Cardiac muscle cell (in vitro differentiated cells and primary cell): ENCODE data around the gene AUP1. TPM values are rescaled to one million over a fixed set of nuclear protein-coding genes. Genes with fewer than 3 reads are reported as not detected.

ENCODE experiments used
- DNase-seq, 2 donors: peaks; one replicate each; pipeline versions ENCODE4 v3.0.0 to v3.0.0-alpha.2; 2010 to 2017; ENCODE audit warnings: low read depth in 1 of 2, low spot score in 1 of 2
- H3K27ac ChIP-seq: fragments of 200-600 bp; sonication (generic); 2 replicates; pipeline ENCODE4 v1.5.1; 2016
- H3K27me3 ChIP-seq: fragments of 200-600 bp; sonication (generic); 2 replicates; pipeline ENCODE4 v1.6.0; 2016; ENCODE audit warnings: control low read depth
- H3K36me3 ChIP-seq: fragments of 200-600 bp; sonication (generic); 2 replicates; pipeline ENCODE4 v1.5.1; 2016; ENCODE audit warnings: control low read depth
- H3K4me1 ChIP-seq: fragments of 200-600 bp; sonication (generic); 2 replicates; pipeline ENCODE4 v1.8.1; 2017; ENCODE audit warnings: low read depth, mild to moderate bottlenecking, mixed run types
- H3K4me3 ChIP-seq: fragments of 200-600 bp; sonication (generic); 2 replicates; pipeline ENCODE4 v1.5.1; 2016; ENCODE audit warnings: mild to moderate bottlenecking
- H3K9me3 ChIP-seq: fragments of 200-600 bp; sonication (generic); 2 replicates; pipeline ENCODE4 v1.5.1; 2017; ENCODE audit warnings: low read depth, mild to moderate bottlenecking, control low read depth
- polyA plus RNA-seq: library from polyadenylated mRNA; unstranded; fragments of >200 nt; fragmentation: Nextera tagmentation; extraction: Ambion mirVana; gene quantifications from 2 replicates; pipeline ENCODE4 v1.2.1, GENCODE V29; 2016
- total RNA-seq: library from RNA; depleted of rRNA; stranded (reverse); fragments of >200 nt; gene quantifications from 2 replicates; pipeline ENCODE4 v1.2.3, GENCODE V29; 2016
- TF ChIP-seq, protein P1 (sequence below): IDR thresholded peaks from 2 replicates; pipeline ENCODE4 v1.5.1; 2012; ENCODE audit warnings: low read depth, mild to moderate bottlenecking, low read length

AUP1 gene
- total and polyA plus RNA-seq, 2 experiments from 2014 or later: 105 to 122 TPM

DNA sequence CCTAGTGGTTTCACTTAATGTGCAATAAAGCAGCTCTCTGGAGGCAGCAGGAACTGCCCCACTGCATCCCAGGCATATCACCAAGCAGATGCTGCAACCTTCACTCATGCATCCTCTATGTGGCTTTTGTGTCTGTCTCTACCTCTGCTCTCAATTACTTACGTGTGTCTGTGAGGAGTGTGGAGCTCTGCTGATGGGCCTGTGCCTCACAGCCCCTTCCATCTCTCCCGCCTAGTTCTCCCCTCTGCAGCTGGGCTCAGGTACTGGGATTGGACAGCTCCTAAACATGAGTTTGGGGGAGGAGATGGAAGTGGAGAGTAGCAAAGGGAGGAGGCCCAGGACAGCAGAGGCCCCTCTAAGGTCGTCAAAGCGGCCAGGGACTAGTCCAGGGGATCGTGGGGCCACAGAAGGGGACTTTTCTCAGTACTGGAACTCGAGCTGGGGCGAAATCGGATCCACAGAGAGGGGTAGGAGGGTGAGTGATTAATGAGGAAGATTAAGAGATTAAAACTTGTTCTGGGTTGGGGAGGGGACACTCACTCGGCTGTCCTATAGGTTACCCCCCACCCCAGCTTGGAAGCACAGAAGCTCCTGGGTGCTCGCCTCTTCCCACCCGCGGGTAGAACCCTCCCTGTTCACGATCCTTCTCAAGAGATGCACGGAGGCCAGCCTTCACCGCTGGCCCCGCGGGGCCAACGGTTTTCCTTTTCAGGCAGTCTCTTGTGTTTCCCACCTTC lies 28.0 kb downstream of the AUP1 start:
- Histone ChIP-seq H3K27me3 (peaks cover 93% of the 10 kb centered on the region), H3K27ac (no peak overlapping the region), H3K9me3 (no peaks in the 10 kb centered on the region), H3K36me3 (peaks cover 4% of the 10 kb centered on the region), H3K4me3 (no peak overlapping the region), H3K4me1 (peaks cover 17% of the 10 kb centered on the region)
- TF ChIP-seq, protein P1, sequence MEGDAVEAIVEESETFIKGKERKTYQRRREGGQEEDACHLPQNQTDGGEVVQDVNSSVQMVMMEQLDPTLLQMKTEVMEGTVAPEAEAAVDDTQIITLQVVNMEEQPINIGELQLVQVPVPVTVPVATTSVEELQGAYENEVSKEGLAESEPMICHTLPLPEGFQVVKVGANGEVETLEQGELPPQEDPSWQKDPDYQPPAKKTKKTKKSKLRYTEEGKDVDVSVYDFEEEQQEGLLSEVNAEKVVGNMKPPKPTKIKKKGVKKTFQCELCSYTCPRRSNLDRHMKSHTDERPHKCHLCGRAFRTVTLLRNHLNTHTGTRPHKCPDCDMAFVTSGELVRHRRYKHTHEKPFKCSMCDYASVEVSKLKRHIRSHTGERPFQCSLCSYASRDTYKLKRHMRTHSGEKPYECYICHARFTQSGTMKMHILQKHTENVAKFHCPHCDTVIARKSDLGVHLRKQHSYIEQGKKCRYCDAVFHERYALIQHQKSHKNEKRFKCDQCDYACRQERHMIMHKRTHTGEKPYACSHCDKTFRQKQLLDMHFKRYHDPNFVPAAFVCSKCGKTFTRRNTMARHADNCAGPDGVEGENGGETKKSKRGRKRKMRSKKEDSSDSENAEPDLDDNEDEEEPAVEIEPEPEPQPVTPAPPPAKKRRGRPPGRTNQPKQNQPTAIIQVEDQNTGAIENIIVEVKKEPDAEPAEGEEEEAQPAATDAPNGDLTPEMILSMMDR: no peak
- no peak for DNase-seq

DNA sequence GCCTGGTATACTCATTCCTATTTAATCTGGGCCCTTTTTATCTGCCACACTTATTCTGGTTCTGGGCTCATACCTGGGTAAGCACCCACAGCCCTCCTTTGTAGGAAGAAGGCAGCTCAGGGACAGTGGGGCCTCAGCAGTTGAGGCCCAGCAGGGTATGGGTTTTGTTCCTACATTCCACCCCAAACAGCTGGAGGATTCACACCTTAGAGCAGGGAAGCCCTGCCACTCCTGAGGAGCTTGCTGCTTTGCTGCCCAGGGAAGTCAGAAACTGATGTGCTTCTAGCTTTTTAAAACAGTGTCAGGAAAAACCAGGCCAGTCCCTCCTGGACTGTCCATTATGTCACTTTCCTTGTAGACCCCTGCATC lies 28.9 kb downstream of the AUP1 start:
- Histone ChIP-seq H3K27me3 (peaks cover 100% of the 10 kb centered on the region), H3K27ac (no peak overlapping the region), H3K4me3 (no peak overlapping the region), H3K4me1 (peaks cover 17% of the 10 kb centered on the region), H3K36me3 (peaks cover 4% of the 10 kb centered on the region), H3K9me3 (no peaks in the 10 kb centered on the region)
- TF ChIP-seq, protein P1: no peak
- DNase-seq: no peak

GRCh38 chr2:74499940-74500577 lies 29.4 kb downstream of the AUP1 start:
- H3K4me1 ChIP-seq: peaks cover 17% of the 10 kb centered on the region

DNA sequence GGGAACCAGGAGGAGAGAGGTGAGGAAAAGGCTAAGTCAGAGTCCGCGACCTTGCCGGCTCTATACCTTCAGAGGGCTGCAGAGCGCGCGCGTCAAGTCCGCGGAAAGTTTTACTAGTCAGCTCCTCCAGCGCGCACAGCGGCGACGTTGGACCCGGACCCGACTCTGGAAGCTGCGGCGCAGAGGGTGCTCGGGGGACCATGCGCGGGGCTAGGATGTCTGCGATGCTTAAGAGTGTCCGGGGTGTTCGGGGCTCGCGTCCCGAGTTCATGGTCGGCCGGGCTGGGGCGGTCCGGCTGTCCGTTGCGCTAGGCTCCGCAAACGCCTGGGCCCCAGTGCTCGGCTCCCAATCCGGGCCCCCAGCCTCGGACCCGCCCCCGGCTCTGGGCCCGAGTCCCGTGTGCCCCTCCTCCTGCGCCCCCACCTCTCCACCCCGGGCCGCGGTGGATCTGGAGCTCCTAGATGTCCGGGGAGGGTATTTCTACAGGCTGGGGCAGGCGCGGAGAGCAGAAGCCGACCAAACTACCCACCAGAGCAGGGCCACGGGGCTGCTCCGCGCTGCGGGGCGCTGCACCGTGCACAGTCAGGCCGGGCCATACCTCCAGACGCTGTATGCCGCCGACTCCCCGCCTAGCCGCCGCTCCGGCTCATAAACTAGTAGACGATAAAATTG lies 30.1 kb downstream of the AUP1 start, which contains the start of gene LBX2:
Gene LBX2, minus strand, starts transcription at position 337 of the 673 bp plus-strand sequence. Its CDS starts 66 bp downstream, at position 271.
- Histone ChIP-seq H3K4me3 (peak within 1 kb of the TSS; percentile 28), H3K4me1 (peaks cover 17% of the 10 kb centered on the region), H3K9me3 (no peaks in the 10 kb centered on the region), H3K27ac (no peak within 1 kb of the TSS), H3K36me3 (no peaks in the 10 kb centered on the region), H3K27me3 (peaks cover 96% of the 10 kb centered on the region)
- TF ChIP-seq, protein P1: no peak
- DNase-seq: peak; percentile 32 to 47

More at GRCh38 chr2:74499940-74500577, 29.4 kb downstream of the AUP1 start:
- H3K36me3 ChIP-seq: no peaks in the 10 kb centered on the region
- no peak for DNase-seq
- H3K4me3 ChIP-seq: peak overlapping the region; percentile 28
- peaks cover 100% of the 10 kb centered on the region for H3K27me3 ChIP-seq
- TF ChIP-seq, protein P1: no peak
- H3K9me3 ChIP-seq: no peaks in the 10 kb centered on the region
- no peak overlapping the region for H3K27ac ChIP-seq

- Histone ChIP-seq H3K36me3 (no peaks in the 10 kb centered on the region), H3K27ac (no peak overlapping the region), H3K4me3 (peak overlapping the region; percentile 28), H3K4me1 (peaks cover 17% of the 10 kb centered on the region), H3K9me3 (no peaks in the 10 kb centered on the region), H3K27me3 (peaks cover 88% of the 10 kb centered on the region)
- DNase-seq: peak in 1 of 2 donors; percentile 45
- TF ChIP-seq, protein P1: no peak
Measured at GRCh38 chr2:74498500-74499266, 30.8 kb downstream of the AUP1 start.
